Neural progenitor cell (in vitro differentiated cells): ENCODE measurements around the gene TP53I13. TPM values are rescaled to one million over a fixed set of nuclear protein-coding genes. Genes with fewer than 3 reads are reported as not detected.

Source experiments
- DNase-seq: peaks from one replicate; pipeline ENCODE4 v3.0.0-alpha.2; 2016; ENCODE audit warnings: low spot score
- H2AFZ ChIP-seq: fragments of 200-600 bp; sonication (generic); replicated peaks from 2 replicates; pipeline ENCODE4 v1.6.1; 2016; ENCODE audit warnings: antibody characterized with exemption
- H3F3A ChIP-seq: fragments of 200-600 bp; sonication (generic); 2 replicates; pipeline ENCODE4 v1.6.1; 2016; ENCODE audit warnings: antibody characterized with exemption, low read depth
- H3K27ac ChIP-seq: fragments of 200-600 bp; sonication (generic); 2 replicates; pipeline ENCODE4 v1.5.1; 2016; ENCODE audit warnings: mild to moderate bottlenecking
- H3K27me3 ChIP-seq: fragments of 200-600 bp; sonication (generic); 2 replicates; pipeline ENCODE4 v1.6.1; 2016; ENCODE audit warnings: mild to moderate bottlenecking, moderate library complexity
- H3K36me3 ChIP-seq: fragments of 200-600 bp; sonication (generic); 2 replicates; pipeline ENCODE4 v1.5.1; 2016
- H3K4me1 ChIP-seq: fragments of 200-600 bp; sonication (generic); 2 replicates; pipeline ENCODE4 v1.6.1; 2016; ENCODE audit warnings: mixed run types
- H3K4me2 ChIP-seq: fragments of 200-600 bp; sonication (generic); 2 replicates; pipeline ENCODE4 v1.6.1; 2016
- H3K4me3 ChIP-seq: fragments of 200-600 bp; sonication (generic); 2 replicates; pipeline ENCODE4 v1.5.1; 2016
- H3K79me2 ChIP-seq: fragments of 200-600 bp; sonication (generic); 2 replicates; pipeline ENCODE4 v1.6.1; 2016; ENCODE audit warnings: low read depth
- H3K9ac ChIP-seq: fragments of 200-600 bp; sonication (generic); 2 replicates; pipeline ENCODE4 v1.6.1; 2016
- H3K9me3 ChIP-seq: fragments of 200-600 bp; sonication (generic); 2 replicates; pipeline ENCODE4 v1.5.1; 2016; ENCODE audit warnings: low read depth
- H4K20me1 ChIP-seq: fragments of 200-600 bp; sonication (generic); 2 replicates; pipeline ENCODE4 v1.6.1; 2016; ENCODE audit warnings: low read depth
- H3K27ac Mint-ChIP-seq: 3 replicates; pipeline ENCODE4 v1.8.0; 2021; ENCODE audit warnings: mixed read lengths
- H3K27me3 Mint-ChIP-seq: 2 replicates; pipeline ENCODE4 v1.8.0; 2022; ENCODE audit warnings: low read depth, mild to moderate bottlenecking, inconsistent platforms, moderate library complexity, mixed read lengths; ENCODE audit not compliant: insufficient read depth
- H3K36me3 Mint-ChIP-seq: 3 replicates; pipeline ENCODE4 v1.8.0; 2021; ENCODE audit warnings: mixed read lengths
- H3K4me1 Mint-ChIP-seq: 3 replicates; pipeline ENCODE4 v1.8.0; 2021; ENCODE audit warnings: mixed read lengths
- H3K4me3 Mint-ChIP-seq: 3 replicates; pipeline ENCODE4 v1.8.0; 2021; ENCODE audit warnings: mild to moderate bottlenecking, moderate library complexity, mixed read lengths
- H3K9me3 Mint-ChIP-seq: 3 replicates; pipeline ENCODE4 v1.8.0; 2020; ENCODE audit warnings: mixed read lengths
- EZH2 ChIP-seq: fragments of 200-600 bp; sonication (generic); IDR thresholded peaks from 2 replicates; pipeline ENCODE4 v1.6.1; 2017; ENCODE audit warnings: antibody characterized with exemption, mild to moderate bottlenecking, moderate library complexity
- EZH2phosphoT487 ChIP-seq: fragments of 200-600 bp; sonication (generic); IDR thresholded peaks from 2 replicates; pipeline ENCODE4 v1.6.1; 2017; ENCODE audit warnings: antibody characterized with exemption
- total RNA-seq: library from RNA; depleted of rRNA; stranded (reverse); fragments of >200 nt; gene quantifications from 2 replicates; pipeline ENCODE4 v1.2.3, GENCODE V29; 2015; ENCODE audit warnings: low replicate concordance
- TF ChIP-seq, protein P1 (sequence below): fragments of 200-600 bp; sonication (generic); IDR thresholded peaks from 2 replicates; pipeline ENCODE4 v1.5.1; 2017; ENCODE audit warnings: antibody characterized with exemption, mild to moderate bottlenecking

TP53I13 gene
- total RNA-seq, 1 donor from 2014 or later, result 9.2 TPM

DNA sequence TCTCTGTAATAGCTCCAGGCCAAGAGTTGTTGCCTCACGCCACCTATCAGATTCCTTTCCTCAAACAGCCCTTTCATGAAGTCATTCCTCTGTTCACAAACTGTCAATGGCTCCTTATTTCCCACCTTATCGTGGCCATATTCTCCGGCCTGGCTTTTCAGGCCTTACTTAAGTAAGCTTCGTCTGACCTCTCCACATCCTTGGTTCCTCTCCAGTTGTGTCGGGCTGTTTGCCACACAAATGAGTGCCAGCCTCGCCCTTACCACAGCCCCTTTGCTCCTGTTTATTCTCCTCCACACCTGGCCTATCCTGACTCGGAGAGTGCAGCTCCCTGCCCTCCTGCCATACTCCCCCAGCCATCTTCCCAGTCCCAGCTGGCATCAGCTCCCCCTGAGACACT lies 2.0 kb downstream of the TP53I13 start:
- peaks cover 37% of the 10 kb centered on the region for H3F3A ChIP-seq
- no peaks in the 10 kb centered on the region for H3K9me3 ChIP-seq
- Mint-ChIP-seq H3K9me3 (no peaks in the 10 kb centered on the region), H3K4me1 (peaks cover 30% of the 10 kb centered on the region), H3K36me3 (peaks cover 6% of the 10 kb centered on the region), H3K27ac (no peak overlapping the region), H3K4me3 (peak overlapping the region; percentile 78), H3K27me3 (peaks cover 21% of the 10 kb centered on the region)
- H3K4me1 ChIP-seq, result peaks cover 22% of the 10 kb centered on the region
- H3K27ac ChIP-seq, result no peak overlapping the region
- no peak overlapping the region for H3K9ac ChIP-seq
- no peak for DNase-seq
- peaks cover 25% of the 10 kb centered on the region for H3K27me3 ChIP-seq
- no peak overlapping the region for H2AFZ ChIP-seq
- peaks cover 53% of the 10 kb centered on the region for H4K20me1 ChIP-seq
- peaks cover 7% of the 10 kb centered on the region for H3K79me2 ChIP-seq
- H3K36me3 ChIP-seq, result no peaks in the 10 kb centered on the region
- TF ChIP-seq EZH2 (no peak), EZH2phosphoT487 (no peak)
- TF ChIP-seq, protein P1, sequence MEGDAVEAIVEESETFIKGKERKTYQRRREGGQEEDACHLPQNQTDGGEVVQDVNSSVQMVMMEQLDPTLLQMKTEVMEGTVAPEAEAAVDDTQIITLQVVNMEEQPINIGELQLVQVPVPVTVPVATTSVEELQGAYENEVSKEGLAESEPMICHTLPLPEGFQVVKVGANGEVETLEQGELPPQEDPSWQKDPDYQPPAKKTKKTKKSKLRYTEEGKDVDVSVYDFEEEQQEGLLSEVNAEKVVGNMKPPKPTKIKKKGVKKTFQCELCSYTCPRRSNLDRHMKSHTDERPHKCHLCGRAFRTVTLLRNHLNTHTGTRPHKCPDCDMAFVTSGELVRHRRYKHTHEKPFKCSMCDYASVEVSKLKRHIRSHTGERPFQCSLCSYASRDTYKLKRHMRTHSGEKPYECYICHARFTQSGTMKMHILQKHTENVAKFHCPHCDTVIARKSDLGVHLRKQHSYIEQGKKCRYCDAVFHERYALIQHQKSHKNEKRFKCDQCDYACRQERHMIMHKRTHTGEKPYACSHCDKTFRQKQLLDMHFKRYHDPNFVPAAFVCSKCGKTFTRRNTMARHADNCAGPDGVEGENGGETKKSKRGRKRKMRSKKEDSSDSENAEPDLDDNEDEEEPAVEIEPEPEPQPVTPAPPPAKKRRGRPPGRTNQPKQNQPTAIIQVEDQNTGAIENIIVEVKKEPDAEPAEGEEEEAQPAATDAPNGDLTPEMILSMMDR, result no peak
- no peak overlapping the region for H3K4me3 ChIP-seq
- no peak overlapping the region for H3K4me2 ChIP-seq

DNA sequence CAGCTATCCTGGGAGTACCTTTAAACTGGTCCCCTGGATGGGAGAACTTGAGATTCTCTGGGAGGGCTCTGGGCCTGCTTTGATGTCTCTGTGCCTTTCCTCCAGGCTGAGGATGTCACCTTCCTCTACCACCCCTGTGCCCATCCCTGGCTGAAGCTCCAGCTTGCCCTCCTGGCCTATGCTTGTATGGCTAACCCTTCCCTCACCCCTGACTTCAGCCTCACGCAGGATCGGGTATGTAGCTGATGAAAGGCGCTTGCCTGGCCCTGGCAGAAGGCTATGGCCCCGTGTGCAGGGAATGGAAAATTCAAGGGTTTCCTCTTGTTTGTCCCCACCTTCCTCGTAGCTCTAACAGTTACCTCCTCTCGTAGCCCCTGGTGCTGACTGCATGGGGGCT lies 3.0 kb downstream of the TP53I13 start:
- peaks cover 27% of the 10 kb centered on the region for H3F3A ChIP-seq
- no peaks in the 10 kb centered on the region for H3K9me3 ChIP-seq
- Mint-ChIP-seq H3K4me3 (peak overlapping the region; percentile 24), H3K27ac (no peak overlapping the region), H3K4me1 (peaks cover 26% of the 10 kb centered on the region), H3K9me3 (no peaks in the 10 kb centered on the region), H3K27me3 (peaks cover 13% of the 10 kb centered on the region), H3K36me3 (peaks cover 6% of the 10 kb centered on the region)
- no peaks in the 10 kb centered on the region for H3K36me3 ChIP-seq
- H3K4me2 ChIP-seq, result no peak overlapping the region
- no peak for TF ChIP-seq EZH2
- TF ChIP-seq EZH2phosphoT487, result no peak
- TF ChIP-seq, protein P1, result no peak
- no peak for DNase-seq
- no peak overlapping the region for H2AFZ ChIP-seq
- peaks cover 7% of the 10 kb centered on the region for H3K79me2 ChIP-seq
- peaks cover 15% of the 10 kb centered on the region for H3K27me3 ChIP-seq
- H4K20me1 ChIP-seq, result peaks cover 55% of the 10 kb centered on the region
- no peak overlapping the region for H3K9ac ChIP-seq
- H3K27ac ChIP-seq, result no peak overlapping the region
- H3K4me1 ChIP-seq, result peaks cover 17% of the 10 kb centered on the region
- no peak overlapping the region for H3K4me3 ChIP-seq

DNA sequence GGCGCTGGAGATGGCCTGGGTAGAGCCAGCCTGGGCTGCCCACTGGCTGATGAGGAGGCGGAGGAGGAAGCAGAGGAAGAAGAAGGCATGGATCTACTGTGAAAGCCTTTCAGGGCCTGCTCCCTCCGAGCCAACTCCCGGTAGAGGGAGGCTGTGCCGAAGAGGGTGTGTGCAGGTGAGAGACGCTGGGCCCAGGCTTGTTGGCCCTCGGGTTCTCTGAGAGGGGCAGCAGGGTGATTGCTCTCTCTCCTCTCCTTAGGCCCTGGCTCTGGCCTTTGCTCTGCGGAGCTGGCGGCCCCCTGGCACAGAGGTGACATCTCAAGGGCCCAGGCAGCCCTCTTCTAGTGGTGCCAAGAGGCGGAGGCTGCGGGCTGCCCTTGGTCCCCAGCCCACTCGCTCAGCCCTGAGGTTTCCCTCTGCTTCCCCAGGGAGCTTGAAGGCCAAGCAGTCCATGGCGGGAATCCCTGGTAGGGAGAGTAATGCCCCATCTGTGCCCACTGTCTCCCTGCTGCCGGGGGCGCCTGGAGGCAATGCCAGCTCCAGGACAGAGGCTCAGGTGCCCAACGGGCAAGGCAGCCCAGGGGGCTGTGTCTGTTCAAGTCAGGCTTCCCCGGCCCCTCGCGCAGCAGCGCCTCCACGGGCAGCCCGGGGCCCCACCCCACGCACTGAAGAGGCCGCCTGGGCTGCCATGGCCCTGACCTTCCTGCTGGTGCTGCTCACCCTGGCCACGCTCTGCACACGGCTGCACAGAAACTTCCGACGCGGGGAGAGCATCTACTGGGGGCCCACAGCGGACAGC lies 3.6 kb downstream of the TP53I13 start:
- Histone ChIP-seq H3K27me3 (peaks cover 9% of the 10 kb centered on the region), H3K27ac (no peak overlapping the region), H4K20me1 (peaks cover 58% of the 10 kb centered on the region), H3K79me2 (peaks cover 7% of the 10 kb centered on the region), H3K4me1 (peaks cover 15% of the 10 kb centered on the region), H3F3A (peaks cover 22% of the 10 kb centered on the region), H3K9me3 (no peaks in the 10 kb centered on the region), H3K4me2 (no peak overlapping the region), H3K36me3 (no peaks in the 10 kb centered on the region), H2AFZ (no peak overlapping the region), H3K4me3 (no peak overlapping the region), H3K9ac (no peak overlapping the region)
- no peak for DNase-seq
- Mint-ChIP-seq H3K27ac (no peak overlapping the region), H3K27me3 (peaks cover 13% of the 10 kb centered on the region), H3K9me3 (no peaks in the 10 kb centered on the region), H3K4me1 (peaks cover 26% of the 10 kb centered on the region), H3K4me3 (no peak overlapping the region), H3K36me3 (peaks cover 6% of the 10 kb centered on the region)
- no peak for TF ChIP-seq EZH2
- TF ChIP-seq, protein P1, result no peak
- no peak for TF ChIP-seq EZH2phosphoT487
